Body of pancreas (tissue), 4 donors: ENCODE data around the gene UROD.

Experiments used
- POLR2A ChIP-seq, 3 donors: fragments of 450-650 bp; IDR thresholded peaks; one replicate each; pipeline ENCODE4 v1.6.1; 2016; ENCODE audit warnings: antibody characterized with exemption in 3 of 3, mild to moderate bottlenecking in 2 of 3
- TF ChIP-seq, protein P1 (sequence below), 7 experiments: fragments of 450-650 bp in 4 of 7; fragments of 200-600 bp in 3 of 7; sonication (generic) in 3 of 7; IDR thresholded peaks; one replicate each; pipeline ENCODE4 v1.5.1; 2016 to 2019; ENCODE audit warnings: antibody characterized with exemption in 7 of 7

- TF ChIP-seq, protein P1, sequence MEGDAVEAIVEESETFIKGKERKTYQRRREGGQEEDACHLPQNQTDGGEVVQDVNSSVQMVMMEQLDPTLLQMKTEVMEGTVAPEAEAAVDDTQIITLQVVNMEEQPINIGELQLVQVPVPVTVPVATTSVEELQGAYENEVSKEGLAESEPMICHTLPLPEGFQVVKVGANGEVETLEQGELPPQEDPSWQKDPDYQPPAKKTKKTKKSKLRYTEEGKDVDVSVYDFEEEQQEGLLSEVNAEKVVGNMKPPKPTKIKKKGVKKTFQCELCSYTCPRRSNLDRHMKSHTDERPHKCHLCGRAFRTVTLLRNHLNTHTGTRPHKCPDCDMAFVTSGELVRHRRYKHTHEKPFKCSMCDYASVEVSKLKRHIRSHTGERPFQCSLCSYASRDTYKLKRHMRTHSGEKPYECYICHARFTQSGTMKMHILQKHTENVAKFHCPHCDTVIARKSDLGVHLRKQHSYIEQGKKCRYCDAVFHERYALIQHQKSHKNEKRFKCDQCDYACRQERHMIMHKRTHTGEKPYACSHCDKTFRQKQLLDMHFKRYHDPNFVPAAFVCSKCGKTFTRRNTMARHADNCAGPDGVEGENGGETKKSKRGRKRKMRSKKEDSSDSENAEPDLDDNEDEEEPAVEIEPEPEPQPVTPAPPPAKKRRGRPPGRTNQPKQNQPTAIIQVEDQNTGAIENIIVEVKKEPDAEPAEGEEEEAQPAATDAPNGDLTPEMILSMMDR (IDR thresholded peaks at IDR 0.05): no peak
- no peak for TF ChIP-seq POLR2A (IDR thresholded peaks at IDR 0.05)
These were observed 7.7 kb upstream of the UROD start for GRCh38 chr1:45004281-45004920.
